H9 (cell line): ENCODE measurements around the gene OCIAD2. TPM values are rescaled to one million over a fixed set of nuclear protein-coding genes. Genes with fewer than 3 reads are reported as not detected.

ENCODE experiments used
- DNase-seq: peaks from one replicate; pipeline ENCODE4 v3.0.0-alpha.2; 2017
- H2AFZ ChIP-seq: one replicate; pipeline ENCODE4 v1.6.1; 2013; ENCODE audit warnings: mild to moderate bottlenecking, low read length, control low read depth, moderate library complexity
- H2AK5ac ChIP-seq: 2 replicates; pipeline ENCODE4 v1.6.1; 2013; ENCODE audit warnings: low read length, control low read depth, mixed read lengths; ENCODE audit not compliant: insufficient read length
- H2BK120ac ChIP-seq: one replicate; pipeline ENCODE4 v1.6.1; 2013; ENCODE audit warnings: low read depth, mild to moderate bottlenecking, low read length, control low read depth, inconsistent platforms; ENCODE audit not compliant: poor library complexity, severe bottlenecking
- H2BK12ac ChIP-seq: 2 replicates; pipeline ENCODE4 v1.6.1; 2013; ENCODE audit warnings: low read length, control low read depth, mixed read lengths, low read depth; ENCODE audit not compliant: insufficient read length
- H2BK15ac ChIP-seq: 2 replicates; pipeline ENCODE4 v1.6.1; 2013; ENCODE audit warnings: low read depth, low read length, control low read depth
- H2BK20ac ChIP-seq: one replicate; pipeline ENCODE4 v1.6.1; 2013; ENCODE audit warnings: low read depth, mild to moderate bottlenecking, low read length, control low read depth, inconsistent platforms; ENCODE audit not compliant: poor library complexity, severe bottlenecking
- H2BK5ac ChIP-seq: 2 replicates; pipeline ENCODE4 v1.6.1; 2013; ENCODE audit warnings: low read length, control low read depth, mixed read lengths; ENCODE audit not compliant: insufficient read length
- H3K14ac ChIP-seq: 2 replicates; pipeline ENCODE4 v1.6.1; 2013; ENCODE audit warnings: low read length, control low read depth; ENCODE audit not compliant: insufficient read depth
- H3K18ac ChIP-seq: 2 replicates; pipeline ENCODE4 v1.6.1; 2013; ENCODE audit warnings: low read depth, mild to moderate bottlenecking, mixed read lengths, low read length, control low read depth; ENCODE audit not compliant: insufficient read length
- H3K23ac ChIP-seq: 2 replicates; pipeline ENCODE4 v1.6.1; 2013; ENCODE audit warnings: low read length, control low read depth, mixed read lengths, low read depth; ENCODE audit not compliant: insufficient read length
- H3K23me2 ChIP-seq: 2 replicates; pipeline ENCODE4 v1.6.1; 2013; ENCODE audit warnings: low read depth, mild to moderate bottlenecking, mixed read lengths, low read length, control low read depth; ENCODE audit not compliant: insufficient read length, poor library complexity, severe bottlenecking
- H3K27ac ChIP-seq: 2 replicates; pipeline ENCODE4 v1.5.1; 2013; ENCODE audit warnings: low read length, control low read depth, mixed read lengths, low read depth; ENCODE audit not compliant: insufficient read length
- H3K27me3 ChIP-seq: 2 replicates; pipeline ENCODE4 v1.6.1; 2013; ENCODE audit warnings: low read length, control low read depth, inconsistent platforms; ENCODE audit not compliant: insufficient read depth
- H3K4ac ChIP-seq: 2 replicates; pipeline ENCODE4 v1.6.1; 2013; ENCODE audit warnings: low read depth, mild to moderate bottlenecking, control low read depth, inconsistent platforms, low read length, moderate library complexity
- H3K4me1 ChIP-seq: 2 replicates; pipeline ENCODE4 v1.6.1; 2013; ENCODE audit warnings: low read length, control low read depth, inconsistent platforms; ENCODE audit not compliant: insufficient read depth
- H3K4me2 ChIP-seq: 2 replicates; pipeline ENCODE4 v1.6.1; 2013; ENCODE audit warnings: low read length, control low read depth, mixed read lengths; ENCODE audit not compliant: insufficient read length, insufficient read depth
- H3K56ac ChIP-seq: 2 replicates; pipeline ENCODE4 v1.6.1; 2013; ENCODE audit warnings: low read depth, mild to moderate bottlenecking, mixed read lengths, low read length, control low read depth; ENCODE audit not compliant: insufficient read length
- H3K79me1 ChIP-seq: 2 replicates; pipeline ENCODE4 v1.6.1; 2013; ENCODE audit warnings: low read depth, mild to moderate bottlenecking, moderate library complexity, low read length, control low read depth, inconsistent platforms; ENCODE audit not compliant: insufficient read depth, poor library complexity, severe bottlenecking
- H3K79me2 ChIP-seq: 2 replicates; pipeline ENCODE4 v1.6.1; 2013; ENCODE audit warnings: low read length, control low read depth, inconsistent platforms; ENCODE audit not compliant: insufficient read depth
- H3K9ac ChIP-seq: 2 replicates; pipeline ENCODE4 v1.6.1; 2013; ENCODE audit warnings: low read length, control low read depth, mixed read lengths; ENCODE audit not compliant: insufficient read length; ENCODE audit errors: extremely low read depth
- H3K9me3 ChIP-seq: one replicate; pipeline ENCODE4 v1.6.1; 2013; ENCODE audit warnings: low read depth, low read length, inconsistent platforms; ENCODE audit not compliant: control insufficient read depth
- H3T11ph ChIP-seq: one replicate; pipeline ENCODE4 v1.6.1; 2013; ENCODE audit warnings: mild to moderate bottlenecking, low read length, control low read depth, inconsistent platforms
- H4K20me1 ChIP-seq: one replicate; pipeline ENCODE4 v1.6.1; 2013; ENCODE audit not compliant: control insufficient read depth, insufficient read length, insufficient read depth
- H4K5ac ChIP-seq: 2 replicates; pipeline ENCODE4 v1.6.1; 2013; ENCODE audit warnings: low read depth, mild to moderate bottlenecking, mixed read lengths, low read length, control low read depth; ENCODE audit not compliant: insufficient read length
- H4K8ac ChIP-seq: replicated peaks from 2 replicates; pipeline ENCODE4 v1.6.1; 2013; ENCODE audit warnings: low read length, control low read depth, mixed read lengths, low read depth; ENCODE audit not compliant: insufficient read length
- H4K91ac ChIP-seq: 2 replicates; pipeline ENCODE4 v1.6.1; 2013; ENCODE audit warnings: low read depth, mild to moderate bottlenecking, moderate library complexity, mixed read lengths, low read length, control low read depth; ENCODE audit not compliant: insufficient read length
- H3K27ac Mint-ChIP-seq, 3 experiments: 2 replicates in 2 of 3; 3 replicates in 1 of 3; pipeline ENCODE4 v1.8.0; 2020 to 2021; ENCODE audit warnings: mixed read lengths in 3 of 3, mild to moderate bottlenecking in 1 of 3, moderate library complexity in 1 of 3
- H3K27me3 Mint-ChIP-seq: 2 replicates; pipeline ENCODE4 v1.8.0; 2021; ENCODE audit warnings: low read depth, mild to moderate bottlenecking, moderate library complexity, mixed read lengths
- H3K36me3 Mint-ChIP-seq, 3 experiments: 2 replicates in 2 of 3; 3 replicates in 1 of 3; pipeline ENCODE4 v1.8.0; 2020 to 2021; ENCODE audit warnings: low read depth in 3 of 3, mixed read lengths in 3 of 3; ENCODE audit not compliant: insufficient read depth in 1 of 3
- H3K4me1 Mint-ChIP-seq, 2 experiments: 2 replicates each; pipeline ENCODE4 v1.8.0; 2020; ENCODE audit warnings: mixed read lengths in 2 of 2
- H3K4me3 Mint-ChIP-seq, 2 experiments: 2 replicates in 1 of 2; 3 replicates in 1 of 2; pipeline ENCODE4 v1.8.0; 2020 to 2021; ENCODE audit warnings: mild to moderate bottlenecking in 2 of 2, mixed read lengths in 2 of 2, moderate library complexity in 1 of 2
- H3K9me3 Mint-ChIP-seq, 2 experiments: 2 replicates in 1 of 2; 3 replicates in 1 of 2; pipeline ENCODE4 v1.8.0; 2020; ENCODE audit warnings: mild to moderate bottlenecking in 2 of 2, mixed read lengths in 2 of 2, moderate library complexity in 1 of 2
- CTCF ChIP-seq: fragments of 200-600 bp; sonication (generic); conservative IDR thresholded peaks from 3 replicates; pipeline ENCODE4 v1.8.0; 2021; ENCODE audit warnings: antibody characterized with exemption, mild to moderate bottlenecking
- WGBS: extraction: QIAGEN DNeasy Blood & Tissue Kit; methylation state at CpG from one replicate; pipeline ENCODE4 v1.1.7; 2013; ENCODE audit warnings: missing lambda C conversion rate, low lambda C conversion rate, mixed read lengths; ENCODE audit not compliant: insufficient read length; ENCODE audit errors: extremely low coverage; 5-methylcytosine and 5-hydroxymethylcytosine counted together
- total RNA-seq: library from RNA; stranded (reverse); gene quantifications from 2 replicates; pipeline ENCODE4 v1.2.1, GENCODE V29; 2021

Gene OCIAD2
- total RNA-seq, 1 experiment from 2014 or later = 108 TPM

- Histone ChIP-seq H2BK15ac (no peak overlapping the region), H3K4me2 (no peak overlapping the region), H2BK20ac (no peak overlapping the region), H2AK5ac (no peak overlapping the region), H3K9ac (no peak overlapping the region), H2AFZ (no peak overlapping the region), H3K4me1 (no peaks in the 10 kb centered on the region), H3K23ac (no peak overlapping the region), H4K91ac (no peak overlapping the region), H4K8ac (no peak overlapping the region), H3K79me1 (no peaks in the 10 kb centered on the region), H2BK5ac (no peak overlapping the region), H3K14ac (no peak overlapping the region), H2BK12ac (no peak overlapping the region), H4K20me1 (no peaks in the 10 kb centered on the region), H4K5ac (no peak overlapping the region), H3K79me2 (no peaks in the 10 kb centered on the region), H3K56ac (no peak overlapping the region), H3K27ac (no peak overlapping the region), H2BK120ac (no peak overlapping the region), H3T11ph (no peak overlapping the region), H3K9me3 (no peaks in the 10 kb centered on the region), H3K4ac (no peak overlapping the region), H3K23me2 (no peaks in the 10 kb centered on the region), H3K18ac (no peak overlapping the region), H3K27me3 (no peaks in the 10 kb centered on the region; the same call in 1 of the 2 replicates)
- Mint-ChIP-seq H3K4me3 (no peak overlapping the region), H3K27me3 (peaks cover 3% of the 10 kb centered on the region), H3K4me1 (no peaks in the 10 kb centered on the region), H3K27ac (no peak overlapping the region; a peak in 1 of 7 replicates), H3K9me3 (peaks cover 22 to 24% of the 10 kb centered on the region in 2 experiments), H3K36me3 (peaks cover 14 to 27% (median 18%) of the 10 kb centered on the region in 3 experiments)
- WGBS = no CpG with 5 or more reads among the region's 4 CpGs
- no peak for DNase-seq
- no peak for TF ChIP-seq CTCF
Measured at GRCh38 chr4:48863728-48864127, 42.8 kb downstream of the OCIAD2 start.
